ENCODE results near the gene FBL.

GRCh38 chr19:39825093-39825463, 21.1 kb downstream of the FBL start:
- TF ChIP-seq HDAC6 (IDR thresholded peaks at IDR 0.05; ENCODE audit: unreplicated experiment) = no peak
- TF ChIP-seq CTCF (IDR thresholded peaks at IDR 0.05 in 2 of 3, conservative IDR thresholded peaks at IDR 0.05 in 1 of 3; ENCODE audit: control insufficient read depth in 2 of 3, extremely low read depth in 1 of 3, insufficient read depth in 1 of 3, low read depth in 3 of 3, low read length in 3 of 3) = no peak
- TF ChIP-seq SP1 (IDR thresholded peaks at IDR 0.05; ENCODE audit: low read depth, low read length) = no peak
- TF ChIP-seq CHD4 (IDR thresholded peaks at IDR 0.05) = no peak
- TF ChIP-seq, protein P1, sequence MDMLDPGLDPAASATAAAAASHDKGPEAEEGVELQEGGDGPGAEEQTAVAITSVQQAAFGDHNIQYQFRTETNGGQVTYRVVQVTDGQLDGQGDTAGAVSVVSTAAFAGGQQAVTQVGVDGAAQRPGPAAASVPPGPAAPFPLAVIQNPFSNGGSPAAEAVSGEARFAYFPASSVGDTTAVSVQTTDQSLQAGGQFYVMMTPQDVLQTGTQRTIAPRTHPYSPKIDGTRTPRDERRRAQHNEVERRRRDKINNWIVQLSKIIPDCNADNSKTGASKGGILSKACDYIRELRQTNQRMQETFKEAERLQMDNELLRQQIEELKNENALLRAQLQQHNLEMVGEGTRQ (IDR thresholded peaks at IDR 0.05; ENCODE audit: borderline replicate concordance, low read depth, low read length) = no peak
- TF ChIP-seq YY1 (IDR thresholded peaks at IDR 0.05; ENCODE audit: low read depth, low read length) = no peak
- TF ChIP-seq POLR2AphosphoS5 (IDR thresholded peaks at IDR 0.05; ENCODE audit: low read length) = no peak

Measured in GM12878 (cell line).